GM18517 (cell line): ENCODE data around the gene TMEFF1.
"Not testable (repeated sequence)": the region's sequence is repeated elsewhere in the genome, so short reads cannot be mapped to it uniquely, and the experiment has no call there.

Source experiments
- ATAC-seq: cut with Tn5 transposase; IDR thresholded peaks from one replicate; pipeline ENCODE4 v1.9.1; 2021; ENCODE audit warnings: mild to moderate bottlenecking, moderate library complexity; ENCODE audit not compliant: unreplicated experiment

The TMEFF1 gene, protein sequence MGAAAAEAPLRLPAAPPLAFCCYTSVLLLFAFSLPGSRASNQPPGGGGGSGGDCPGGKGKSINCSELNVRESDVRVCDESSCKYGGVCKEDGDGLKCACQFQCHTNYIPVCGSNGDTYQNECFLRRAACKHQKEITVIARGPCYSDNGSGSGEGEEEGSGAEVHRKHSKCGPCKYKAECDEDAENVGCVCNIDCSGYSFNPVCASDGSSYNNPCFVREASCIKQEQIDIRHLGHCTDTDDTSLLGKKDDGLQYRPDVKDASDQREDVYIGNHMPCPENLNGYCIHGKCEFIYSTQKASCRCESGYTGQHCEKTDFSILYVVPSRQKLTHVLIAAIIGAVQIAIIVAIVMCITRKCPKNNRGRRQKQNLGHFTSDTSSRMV

DNA sequence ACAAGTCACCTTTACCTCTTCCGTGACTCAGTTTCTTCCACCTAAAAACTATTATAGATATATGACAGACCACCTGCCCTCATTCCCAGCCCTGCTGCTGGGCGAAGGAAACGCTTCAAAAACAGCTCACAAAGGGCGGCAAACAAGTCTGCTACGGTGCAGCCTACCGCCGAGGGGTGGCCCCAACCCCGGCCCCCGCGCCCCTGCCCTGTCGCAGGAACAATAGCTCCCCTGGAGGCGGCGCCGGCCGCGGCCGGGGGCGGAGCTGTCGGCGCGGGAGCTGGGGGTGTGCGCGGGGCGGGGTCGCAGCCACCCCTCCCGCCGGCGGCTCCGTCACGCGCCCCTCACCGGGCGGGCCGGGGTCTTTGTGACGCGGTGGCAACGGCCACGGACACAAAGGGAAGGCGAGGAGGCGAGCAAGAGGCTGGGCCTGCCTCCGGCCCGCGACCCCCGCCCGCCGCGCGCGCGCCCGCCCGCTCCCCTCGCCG, at the start of gene TMEFF1:
TSS of gene TMEFF1 (plus strand) at position 362 of the 488 bp plus-strand sequence. CDS start 396 bp downstream, outside the sequence.
- no peak for ATAC-seq

DNA sequence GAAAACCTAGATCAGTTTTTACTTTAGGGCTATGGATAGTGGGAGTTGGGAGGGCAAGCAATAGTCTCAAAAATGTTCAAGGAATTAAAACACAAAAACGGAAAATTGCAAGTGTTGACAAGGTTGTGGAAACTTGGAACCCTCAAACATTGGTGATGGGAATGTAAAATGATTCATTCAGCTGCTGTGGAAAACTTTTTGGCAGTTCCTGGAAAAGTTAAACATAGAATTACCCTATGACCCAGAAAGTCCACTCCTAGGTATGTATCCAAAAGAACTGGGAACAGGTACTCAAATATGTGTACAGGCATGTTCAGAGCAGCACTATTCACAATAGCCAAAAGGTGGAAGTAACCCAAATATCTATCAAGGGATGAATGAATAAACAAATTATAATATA, 47.2 kb upstream of the TMEFF1 start:
- no peak for ATAC-seq

DNA sequence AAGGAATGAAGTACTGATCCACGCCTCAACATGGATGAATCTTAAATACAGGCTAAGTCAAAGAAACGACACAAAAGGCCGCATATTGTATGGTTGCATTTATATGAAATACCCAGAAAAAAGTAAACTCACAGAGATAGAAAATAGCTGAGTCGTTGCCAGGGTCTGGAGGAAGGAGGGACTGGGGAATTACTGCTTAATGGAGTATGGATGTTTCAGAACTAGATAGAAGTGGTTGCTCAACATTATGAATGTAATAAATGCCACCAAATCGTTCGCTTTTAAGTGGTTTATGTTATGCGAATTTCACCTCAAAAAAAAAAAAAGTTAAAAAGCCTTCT, 46.8 kb upstream of the TMEFF1 start:
- ATAC-seq, result no peak

DNA sequence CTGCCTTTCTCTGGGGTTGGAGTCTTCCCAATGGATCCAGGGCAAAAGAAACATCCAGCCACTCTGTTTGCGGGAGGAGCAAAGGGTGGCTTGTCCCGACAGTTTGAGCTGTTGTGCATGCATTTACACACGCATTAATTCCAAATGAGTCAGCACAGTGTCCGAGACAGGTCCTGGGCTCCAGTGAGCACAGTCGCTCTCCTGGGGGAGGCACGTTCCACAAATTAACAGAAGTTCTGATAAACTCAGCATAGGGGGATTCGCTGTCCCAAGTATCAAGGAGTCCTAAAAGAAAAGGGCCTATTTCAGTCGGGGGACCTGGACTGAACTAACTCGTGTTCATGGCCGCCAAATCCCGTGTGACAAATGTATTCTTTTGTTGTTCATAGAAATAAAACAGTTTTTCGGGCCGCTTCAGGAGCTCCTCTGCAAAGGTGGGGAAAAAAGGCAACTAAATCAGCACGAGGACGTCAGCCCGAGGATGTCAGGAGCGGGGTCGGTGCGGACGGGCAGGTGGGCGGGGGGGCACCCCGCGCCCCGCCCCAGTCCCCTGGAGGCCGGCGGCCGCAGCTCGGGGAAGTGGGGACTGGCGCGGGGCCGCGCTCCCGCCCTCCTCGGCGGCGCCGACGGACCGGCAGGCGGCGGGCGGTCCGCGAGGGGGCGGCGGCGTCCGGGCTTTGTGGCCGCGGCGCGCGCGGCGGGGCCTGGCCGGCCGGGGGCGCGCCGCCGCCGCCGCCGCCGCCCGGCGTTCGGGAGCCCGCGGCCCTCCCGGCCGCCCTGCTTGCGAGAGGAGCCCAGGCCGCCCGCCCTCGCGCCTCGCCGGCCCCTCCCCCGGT, 46.2 kb upstream of the TMEFF1 start, which contains the start of gene MSANTD3:
TSS of gene MSANTD3 (plus strand) at position 614 of the 836 bp plus-strand sequence. CDS start 14,796 bp downstream, outside the sequence.
- peak; percentile 36 for ATAC-seq

DNA sequence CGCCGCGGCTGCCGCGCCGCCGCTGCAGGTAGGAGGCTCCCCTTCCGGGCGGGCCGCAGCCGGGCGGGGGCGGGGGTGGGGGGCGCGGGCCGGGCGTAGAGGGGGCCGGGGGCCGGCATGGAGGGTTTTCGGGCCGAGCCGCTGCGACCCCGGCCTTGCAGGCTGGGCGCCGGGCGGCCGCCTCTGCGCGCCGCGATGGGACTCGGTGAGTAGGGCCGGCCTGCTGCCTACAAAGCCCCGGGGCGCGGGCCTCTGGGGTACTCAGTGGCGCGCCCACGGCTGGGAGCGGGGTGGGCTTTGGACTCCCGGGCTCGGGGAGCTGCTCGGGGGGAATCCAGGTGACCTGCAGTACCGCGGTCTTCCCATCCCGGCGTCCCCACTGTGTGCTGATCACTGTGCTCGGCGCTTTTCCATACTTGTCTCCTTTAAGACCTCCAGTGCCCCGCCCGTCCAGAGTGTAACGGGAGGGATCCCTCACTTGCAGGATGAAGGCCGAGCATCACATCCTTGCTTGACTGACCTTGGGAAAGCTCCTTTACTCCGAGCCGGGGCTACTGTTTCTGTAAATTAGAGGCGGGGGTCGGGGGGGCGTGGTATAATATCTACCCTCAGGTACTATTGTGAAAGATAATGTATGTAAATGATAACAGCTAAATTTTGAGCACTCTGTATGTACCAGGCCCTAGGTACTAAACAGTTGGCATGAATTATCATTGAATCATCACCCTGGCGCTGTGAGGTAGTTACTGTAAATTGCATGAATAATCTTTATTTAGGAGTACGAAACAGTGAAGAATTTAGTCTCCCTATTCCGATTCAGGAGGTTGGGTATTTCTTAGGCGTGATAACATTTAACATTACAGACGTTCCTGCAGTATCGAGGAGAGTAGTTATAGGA, 45.3 kb upstream of the TMEFF1 start:
- peak; percentile 47 for ATAC-seq

DNA sequence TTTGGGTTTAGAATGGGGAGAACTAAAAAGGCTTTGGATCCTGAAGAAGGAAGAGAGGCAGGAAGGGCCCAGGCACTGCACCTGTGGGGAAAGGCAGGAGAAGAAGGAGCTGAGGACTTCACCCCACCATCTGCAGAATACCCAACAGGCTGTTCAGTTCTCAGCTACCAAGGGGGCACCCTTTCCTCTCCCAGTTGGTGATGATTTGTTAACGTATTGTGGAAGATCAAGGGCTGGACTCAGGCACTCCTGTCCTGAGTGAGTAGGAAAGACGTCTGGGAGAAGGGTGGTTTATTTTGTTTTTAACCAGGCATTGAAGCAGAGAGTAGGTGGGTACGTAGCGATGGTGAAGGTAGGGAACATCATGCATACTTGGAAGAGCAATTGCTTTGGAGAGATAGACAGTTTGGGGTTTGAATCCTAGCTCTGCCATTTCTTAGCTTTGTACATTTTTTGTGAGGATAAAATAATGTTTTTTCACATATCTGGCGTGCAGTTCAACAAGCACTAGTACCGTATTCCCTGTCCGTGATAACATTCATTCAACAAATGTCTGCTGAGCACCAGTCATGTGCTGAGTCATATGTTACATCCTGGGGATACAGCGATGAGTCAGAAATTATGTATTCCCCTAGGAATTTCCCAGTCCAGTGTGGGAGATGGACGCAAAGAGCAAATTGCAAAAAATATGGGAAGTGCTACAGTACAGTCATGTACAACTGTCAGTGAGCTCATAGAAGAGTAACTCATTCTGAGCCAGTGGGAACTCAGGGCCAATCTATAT, 43.9 kb upstream of the TMEFF1 start:
- ATAC-seq, result no peak

DNA sequence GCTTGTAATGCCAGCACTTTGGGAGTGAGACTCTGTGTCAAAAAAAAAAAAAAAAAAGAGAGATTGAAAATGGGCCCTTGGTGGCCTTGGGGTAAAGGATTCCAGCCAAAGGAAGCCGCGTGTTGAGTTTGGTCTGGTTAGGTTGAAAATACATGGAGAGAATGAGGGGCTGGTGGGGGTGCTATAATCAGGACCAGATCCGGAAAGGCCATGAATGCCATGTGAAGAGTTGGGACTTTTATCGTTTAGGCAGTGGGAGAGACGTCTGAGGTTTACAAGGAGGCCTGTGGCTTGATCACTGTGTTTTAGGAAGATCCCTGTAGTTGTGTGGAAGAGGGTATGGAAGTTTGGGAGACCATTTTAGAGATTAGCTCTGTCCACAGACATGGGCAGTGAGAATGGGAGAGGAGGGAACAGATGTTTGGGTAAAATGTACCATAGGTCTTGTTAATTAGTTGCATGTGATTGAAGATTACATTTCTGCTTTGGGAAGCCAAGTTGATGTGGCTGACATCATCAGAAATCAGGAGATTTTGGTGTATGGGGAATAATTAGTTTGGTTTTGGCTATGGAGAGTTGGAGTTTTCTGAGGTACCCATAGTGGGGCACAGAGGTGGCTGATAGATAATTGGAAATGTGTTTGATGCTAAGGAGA, 42.5 kb upstream of the TMEFF1 start:
- no peak for ATAC-seq

DNA sequence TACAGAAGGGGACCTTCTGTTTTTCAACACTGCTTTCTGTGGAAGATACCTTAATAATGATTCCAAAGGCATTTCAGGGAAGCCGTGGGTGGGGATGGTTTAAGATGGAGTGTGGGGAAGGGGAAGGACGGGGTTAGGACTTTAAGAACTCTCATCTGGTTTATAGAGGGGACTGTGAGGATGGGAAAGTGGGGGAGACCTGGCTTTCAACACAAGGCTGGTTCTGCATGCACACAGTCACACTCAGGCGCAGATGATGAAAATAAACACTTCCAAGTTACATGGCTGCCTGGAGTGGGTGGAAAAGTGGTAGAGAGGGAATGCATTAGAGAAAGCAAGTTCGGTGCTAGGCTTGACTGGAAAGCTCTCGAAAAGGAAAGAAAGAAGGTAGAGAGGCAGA, 41.1 kb upstream of the TMEFF1 start:
- ATAC-seq, result no peak

DNA sequence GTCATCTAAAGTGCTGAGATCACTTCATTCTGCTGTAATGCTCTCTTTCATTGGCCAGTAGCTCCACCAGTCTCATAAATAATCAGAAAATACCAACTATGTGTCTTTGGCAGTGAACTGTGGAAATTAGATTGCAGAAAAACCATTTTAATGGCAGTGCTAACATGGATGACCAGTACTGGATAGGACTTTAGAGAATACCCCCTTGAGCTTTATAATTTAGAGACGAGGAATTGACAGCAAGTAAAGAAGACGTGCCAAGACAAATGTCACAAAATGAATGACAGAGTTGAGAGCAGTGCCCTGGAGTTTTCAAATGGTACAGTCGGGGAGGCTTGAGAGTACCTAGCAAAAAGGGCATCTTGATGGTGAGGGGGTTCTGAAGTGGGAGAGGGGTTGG, 40.2 kb upstream of the TMEFF1 start:
- ATAC-seq, result no peak

DNA sequence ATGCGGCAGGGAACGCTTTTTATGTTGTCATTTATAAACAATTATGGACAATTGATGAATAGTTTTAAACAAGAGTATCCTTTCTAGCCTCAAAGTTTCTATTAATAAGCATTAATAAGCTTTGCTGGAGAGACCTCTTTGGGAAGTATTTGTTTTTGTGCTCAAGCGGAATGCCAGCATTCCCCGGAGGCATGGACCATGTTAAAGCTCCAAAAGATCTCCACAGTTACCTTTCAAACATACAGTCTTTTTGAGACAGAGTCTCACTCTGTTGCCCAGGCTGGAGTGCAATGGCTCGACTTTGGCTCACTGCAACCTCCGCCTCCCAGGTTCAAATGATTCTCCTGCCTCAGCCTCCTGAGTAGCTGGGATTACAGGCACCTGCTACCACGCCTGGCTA, 36.4 kb upstream of the TMEFF1 start:
- ATAC-seq, result no peak

DNA sequence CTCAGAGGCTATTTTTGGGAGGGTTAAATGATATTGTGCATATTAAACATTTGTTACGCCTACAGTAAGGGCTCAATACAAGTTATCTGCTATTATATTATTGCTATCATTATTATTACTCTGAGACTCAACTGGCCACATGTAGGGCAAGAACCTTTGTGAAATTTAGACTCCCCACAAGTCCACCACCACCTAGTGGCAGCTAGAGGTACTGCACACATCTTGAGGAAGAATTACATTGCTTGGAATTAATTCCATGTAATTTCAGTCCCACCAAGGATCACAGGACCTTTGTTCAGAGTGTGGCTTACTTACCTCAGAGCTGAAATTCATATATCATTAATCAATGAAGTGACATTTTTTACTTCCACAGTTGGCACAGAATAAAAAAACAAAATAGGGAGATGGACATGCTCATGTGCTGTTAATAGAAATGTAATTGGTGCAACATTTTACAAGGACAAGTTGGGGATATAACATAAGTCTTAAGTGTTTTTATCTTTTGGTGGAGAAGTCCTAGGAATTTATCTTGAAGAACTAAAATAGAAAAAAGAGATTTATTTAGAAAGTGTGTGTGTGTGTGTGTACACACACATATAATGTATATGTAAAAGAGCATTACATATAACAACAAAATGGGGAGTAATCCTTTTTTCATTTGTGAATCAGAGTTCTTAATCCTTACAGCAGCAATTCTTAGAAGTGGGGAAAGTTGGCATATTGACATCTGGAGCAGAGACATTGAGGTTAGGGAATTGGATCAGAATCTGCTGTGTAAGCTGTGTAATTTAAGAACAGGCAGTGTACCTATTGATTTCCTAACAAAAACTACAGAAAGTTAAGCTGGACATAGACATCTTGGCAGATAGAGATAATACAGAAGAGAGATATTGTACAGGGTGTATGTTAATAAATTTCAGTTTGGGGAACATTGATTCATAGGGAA, 34.8 kb upstream of the TMEFF1 start:
- ATAC-seq, result peak; percentile 72

DNA sequence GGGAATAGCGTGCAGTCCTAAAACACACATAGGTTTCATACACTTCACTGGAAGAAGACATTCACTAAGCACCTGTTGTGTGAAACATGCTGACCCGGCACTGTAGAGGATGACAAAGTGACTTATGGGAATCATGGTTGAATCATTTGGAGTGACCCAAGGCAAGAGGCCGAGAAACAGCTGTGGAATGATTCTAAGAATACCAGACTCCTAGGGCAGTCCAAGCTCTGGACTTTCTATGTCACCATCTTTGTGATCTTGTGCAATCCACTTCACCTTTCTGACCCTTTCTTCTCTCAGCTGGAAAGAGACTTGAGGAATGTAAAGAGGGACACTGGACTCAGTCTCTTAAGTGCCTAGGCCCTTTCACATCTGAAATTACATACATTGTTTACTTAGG, 32.9 kb upstream of the TMEFF1 start:
- ATAC-seq, result no peak

DNA sequence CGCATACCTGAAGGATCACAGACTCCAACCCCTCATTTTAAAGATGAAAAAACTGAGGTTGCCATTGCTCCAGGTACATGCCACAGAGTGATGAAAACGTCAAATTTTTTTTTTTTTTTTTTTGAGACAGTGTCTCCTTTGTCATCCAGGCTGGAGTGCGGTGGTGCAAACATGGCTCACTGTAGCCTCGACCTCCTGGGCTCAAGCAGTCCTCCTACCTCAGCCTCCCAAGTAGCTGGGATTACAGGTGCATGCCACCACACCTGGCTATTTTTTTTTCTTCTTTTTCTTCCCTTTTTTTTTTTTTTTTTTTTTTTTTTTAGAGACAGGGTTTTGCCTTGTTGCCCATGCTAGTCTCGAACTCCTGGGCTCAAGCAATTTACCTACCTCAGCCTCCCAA, 32.5 kb upstream of the TMEFF1 start:
- ATAC-seq, result not testable (repeated sequence)

DNA sequence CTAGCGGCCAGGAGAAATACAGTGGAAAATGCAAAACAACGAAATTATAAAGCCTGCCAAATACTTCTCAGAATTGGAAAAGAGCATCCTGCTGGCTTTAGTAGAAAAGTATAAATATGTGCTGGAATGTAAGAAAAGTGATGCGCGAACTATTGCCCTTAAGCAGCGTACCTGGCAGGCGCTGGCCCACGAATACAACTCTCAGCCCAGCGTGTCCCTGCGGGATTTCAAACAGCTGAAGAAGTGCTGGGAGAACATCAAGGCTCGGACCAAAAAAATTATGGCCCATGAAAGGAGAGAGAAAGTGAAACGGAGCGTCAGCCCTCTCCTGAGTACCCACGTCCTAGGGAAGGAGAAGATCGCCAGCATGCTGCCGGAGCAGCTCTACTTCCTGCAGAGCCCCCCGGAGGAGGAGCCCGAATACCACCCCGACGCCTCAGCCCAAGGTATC, 31.0 kb upstream of the TMEFF1 start:
- ATAC-seq, result no peak

DNA sequence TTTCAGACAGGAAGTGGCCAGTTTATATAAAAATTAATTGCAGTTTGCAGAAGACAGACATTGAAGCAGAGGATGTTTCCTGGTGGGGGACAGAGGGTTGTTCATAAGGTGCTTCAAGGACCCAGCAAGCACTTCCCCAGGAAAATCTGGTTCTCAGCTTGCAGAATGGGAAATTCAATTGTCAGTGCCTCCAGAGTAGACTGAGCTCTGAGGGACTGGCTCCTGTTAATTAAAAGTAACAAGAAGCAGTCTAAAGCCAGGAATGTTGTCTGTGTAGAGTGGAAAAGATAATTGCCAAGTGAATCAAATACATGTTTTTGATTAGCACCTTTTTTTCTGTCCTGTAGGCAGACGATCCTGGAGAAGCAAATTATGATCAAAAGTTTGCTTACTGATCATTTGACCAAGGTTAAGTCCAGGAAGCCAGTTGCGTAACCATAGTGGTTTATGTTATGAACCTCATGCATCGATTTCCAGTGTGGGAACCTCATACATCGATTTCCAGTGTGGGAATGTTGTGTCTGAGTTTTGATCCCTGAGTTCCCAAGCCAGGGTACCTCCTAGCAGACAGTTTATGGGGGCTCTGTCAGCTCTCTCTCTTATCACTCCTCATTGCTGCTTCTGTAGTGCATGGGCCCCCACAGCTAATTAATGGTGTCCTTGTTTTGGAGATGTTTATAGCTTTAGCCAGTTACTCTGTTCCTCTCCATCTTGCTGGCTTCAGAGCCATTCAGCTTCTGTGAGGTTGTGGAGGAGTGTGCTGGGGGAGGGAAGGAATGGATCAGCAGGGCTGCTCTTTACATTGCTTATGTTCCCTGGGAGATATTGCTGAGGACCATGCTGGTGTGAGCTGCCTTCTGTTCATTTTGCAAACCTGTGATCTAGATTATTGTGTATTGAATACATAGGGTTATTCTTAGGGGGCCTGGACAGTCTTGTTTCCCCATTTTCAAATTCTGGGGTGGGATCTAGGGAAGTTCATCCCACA, 28.9 kb upstream of the TMEFF1 start:
- no peak for ATAC-seq

DNA sequence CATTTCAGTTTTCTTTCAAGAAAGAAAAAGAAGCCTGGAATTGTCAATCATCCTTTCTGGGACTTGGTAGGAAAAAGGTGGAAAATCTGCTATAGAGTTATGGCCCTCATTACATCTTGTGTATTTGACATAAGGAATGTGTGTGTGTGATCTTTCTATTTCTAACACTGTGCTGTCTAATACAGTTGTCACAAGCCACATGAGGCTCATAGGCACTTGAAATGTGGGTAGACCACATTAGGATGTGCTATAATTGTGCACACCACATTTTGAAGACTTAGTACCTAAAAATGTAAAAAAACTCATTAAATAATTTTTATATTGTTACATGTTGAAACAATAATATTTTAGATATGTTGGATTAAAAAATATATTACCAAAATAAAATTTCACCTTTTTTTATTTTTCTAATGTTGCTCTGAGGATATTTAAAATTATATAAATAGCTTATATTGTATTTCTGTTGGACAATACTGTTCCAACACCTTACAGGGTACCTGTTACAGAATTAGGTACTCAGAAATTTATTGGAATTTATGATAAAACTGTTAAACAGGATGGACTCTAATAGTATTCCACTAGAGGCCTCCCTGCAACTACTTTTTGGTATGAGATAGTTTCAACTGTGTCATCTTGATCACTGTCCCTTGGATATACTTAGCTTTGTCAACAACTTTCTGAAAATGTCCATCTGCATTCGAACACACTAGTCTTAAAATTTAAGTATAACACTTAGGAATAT, 27.6 kb upstream of the TMEFF1 start:
- ATAC-seq, result no peak
